Activated T-helper 1 cell treated with Interleukin-2 at 50 U/mL for 16 hours (primary cell): ENCODE results near the gene TOMM40L.
A peak's percentile ranks its signal among the peaks of the same experiment; 100 is the strongest.

Source experiments
- DNase-seq: peaks from one replicate; pipeline ENCODE4 v3.0.0-alpha.2; 2020; ENCODE audit warnings: low read depth

TOMM40L gene

GRCh38 chr1:161225534-161226319 is at the start of gene TOMM40L:
Gene TOMM40L (plus strand): TSS chr1:161226060. CDS start chr1:161226490, 430 bp downstream.
- peak; percentile 80 for DNase-seq

GRCh38 chr1:161176468-161177111 is 49.3 kb upstream of the TOMM40L start:
- no peak for DNase-seq

GRCh38 chr1:161177112-161177935 is 48.5 kb upstream of the TOMM40L start, which contains the start of gene B4GALT3:
Gene B4GALT3 (minus strand): TSS chr1:161177507. CDS start chr1:161176060, 1,447 bp downstream.
- peak; percentile 90 for DNase-seq

GRCh38 chr1:161177936-161178244 is 48.0 kb upstream of the TOMM40L start:
- no peak for DNase-seq

GRCh38 chr1:161179698-161180097 is 46.2 kb upstream of the TOMM40L start:
- DNase-seq = no peak

- DNase-seq = no peak
Measured at GRCh38 chr1:161180639-161181038, 45.2 kb upstream of the TOMM40L start.

- DNase-seq = peak; percentile 41
Measured at GRCh38 chr1:161182214-161182613, 43.6 kb upstream of the TOMM40L start.

GRCh38 chr1:161185282-161185682 is 40.6 kb upstream of the TOMM40L start:
- DNase-seq = peak; percentile 66

- no peak for DNase-seq
Measured at GRCh38 chr1:161185732-161186311, 40.0 kb upstream of the TOMM40L start.

- no peak for DNase-seq
Measured at GRCh38 chr1:161187311-161187710, 38.5 kb upstream of the TOMM40L start.

- DNase-seq = no peak
Measured at GRCh38 chr1:161188381-161188780, 37.5 kb upstream of the TOMM40L start.

GRCh38 chr1:161189036-161189435 is 36.8 kb upstream of the TOMM40L start:
- DNase-seq = no peak

- DNase-seq = no peak
Measured at GRCh38 chr1:161190962-161191521, 34.8 kb upstream of the TOMM40L start.

- no peak for DNase-seq
Measured at GRCh38 chr1:161191971-161192370, 33.9 kb upstream of the TOMM40L start.

- peak; percentile 51 for DNase-seq
Measured at GRCh38 chr1:161192476-161193465, 33.1 kb upstream of the TOMM40L start.

GRCh38 chr1:161193561-161194235 is 32.2 kb upstream of the TOMM40L start:
- no peak for DNase-seq

GRCh38 chr1:161195171-161195570 is 30.7 kb upstream of the TOMM40L start:
- no peak for DNase-seq

- DNase-seq = no peak
Measured at GRCh38 chr1:161196111-161196510, 29.7 kb upstream of the TOMM40L start.

GRCh38 chr1:161196521-161197451 is 29.1 kb upstream of the TOMM40L start:
- no peak for DNase-seq
